ENCODE measurements around the gene FAM53C.
"Not testable (repeated sequence)": the region's sequence is repeated elsewhere in the genome, so short reads cannot be mapped to it uniquely, and the experiment has no call there.

Gene FAM53C

GRCh38 chr5:138351517-138351916, 13.5 kb downstream of the FAM53C start:
- DNase-seq (ENCODE audit: low read depth): no peak

DNA sequence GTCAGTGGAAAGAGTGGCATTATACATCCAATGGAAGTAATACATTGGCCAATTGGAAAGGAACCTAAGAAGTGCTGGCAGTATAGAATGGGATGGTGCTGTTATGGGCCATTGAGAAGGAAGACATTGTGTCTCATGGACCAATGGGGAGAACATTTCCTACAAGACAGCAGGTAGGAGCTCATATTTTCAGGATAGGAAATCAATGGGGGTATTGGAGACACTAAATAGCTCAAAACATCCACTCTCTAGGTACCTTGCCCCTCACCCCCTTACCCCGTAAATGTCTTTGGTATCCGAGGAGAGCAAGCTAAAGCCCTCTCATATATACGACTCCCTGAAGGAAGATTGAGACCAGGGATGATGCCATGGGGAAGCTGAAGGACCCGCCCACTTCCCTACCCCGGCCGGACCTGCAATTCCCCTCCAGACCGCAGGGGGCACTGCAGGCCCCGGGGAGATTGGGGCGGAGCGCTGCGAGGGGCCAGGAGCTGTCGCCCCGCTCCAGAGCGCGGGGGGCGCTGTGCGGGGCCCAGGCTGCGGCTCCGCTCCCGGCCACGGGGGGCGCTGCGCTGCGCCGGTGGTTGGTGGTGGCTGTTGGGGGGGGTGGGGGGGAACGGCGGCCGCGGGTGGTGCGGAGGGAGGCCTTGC, 14.1 kb downstream of the FAM53C start, which contains the start of gene KDM3B:
Gene KDM3B, plus strand, starts transcription at position 615 of the 651 bp plus-strand sequence. CDS start 111 bp downstream, outside the sequence.
- DNase-seq (ENCODE audit: low read depth): peak; percentile 86

DNA sequence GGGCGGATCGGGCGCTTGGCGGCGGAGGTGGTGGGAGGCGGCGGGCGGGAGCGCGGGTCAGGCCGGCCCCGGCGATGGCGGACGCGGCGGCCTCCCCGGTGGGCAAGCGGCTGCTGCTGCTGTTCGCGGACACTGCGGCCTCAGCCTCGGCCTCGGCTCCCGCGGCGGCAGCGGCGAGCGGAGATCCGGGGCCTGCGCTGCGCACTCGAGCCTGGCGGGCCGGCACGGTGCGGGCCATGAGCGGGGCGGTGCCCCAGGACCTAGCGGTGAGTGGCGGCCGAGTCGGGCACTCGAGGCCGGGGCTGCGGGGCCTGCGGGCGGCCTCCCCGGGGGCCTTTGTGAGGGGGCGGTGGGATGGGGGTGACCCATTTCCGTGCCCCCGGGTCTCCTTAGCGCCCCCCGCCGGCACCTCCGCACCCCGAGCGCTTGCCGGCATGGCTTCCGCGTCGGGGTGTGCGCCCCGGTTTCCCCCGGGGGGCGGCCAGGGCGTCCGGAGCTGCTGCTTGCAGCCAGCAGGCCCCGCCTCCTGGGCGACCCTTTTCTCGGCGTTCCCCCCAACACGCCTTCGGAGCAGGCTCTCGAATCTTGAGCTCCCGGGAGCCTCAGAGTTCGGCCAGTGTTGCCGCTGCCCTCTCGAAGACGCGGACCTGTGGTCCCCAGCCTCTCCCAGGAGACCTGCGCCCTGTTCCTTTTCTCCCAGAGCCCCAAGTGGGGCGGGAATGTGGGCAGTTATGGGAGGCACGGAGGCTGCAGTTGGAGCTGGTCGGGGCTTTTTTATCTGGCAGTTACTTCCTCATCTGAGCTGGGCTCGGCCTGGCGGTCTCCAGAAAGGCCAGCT, 14.9 kb downstream of the FAM53C start:
- peak; percentile 59 for DNase-seq (ENCODE audit: low read depth)

DNA sequence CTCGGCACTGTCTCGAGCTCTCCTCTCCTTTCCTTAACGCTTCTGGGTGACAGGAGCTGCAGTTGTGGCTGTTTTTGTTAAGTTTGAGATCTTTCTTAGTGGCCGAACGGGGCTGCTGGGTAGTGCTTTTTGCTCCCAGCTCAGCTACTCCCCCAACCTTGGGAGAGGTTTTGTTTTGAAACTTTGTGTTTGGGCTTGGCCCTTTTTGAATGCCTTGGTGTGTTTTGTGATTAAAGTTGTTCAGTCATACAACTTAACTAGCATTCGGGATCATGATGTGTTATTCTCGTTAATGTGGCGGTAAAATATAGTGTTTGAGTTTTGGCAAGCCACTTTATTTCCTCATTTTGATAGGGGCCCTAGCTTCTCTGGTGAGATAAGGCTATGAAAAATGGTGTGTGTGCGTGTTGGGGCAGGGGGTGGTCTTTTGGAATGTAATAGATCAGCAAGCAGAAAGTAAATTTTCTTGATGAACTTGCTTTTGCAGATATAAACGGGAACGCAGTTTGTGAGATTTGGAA, 15.6 kb downstream of the FAM53C start:
- no peak for DNase-seq (ENCODE audit: low read depth)

DNA sequence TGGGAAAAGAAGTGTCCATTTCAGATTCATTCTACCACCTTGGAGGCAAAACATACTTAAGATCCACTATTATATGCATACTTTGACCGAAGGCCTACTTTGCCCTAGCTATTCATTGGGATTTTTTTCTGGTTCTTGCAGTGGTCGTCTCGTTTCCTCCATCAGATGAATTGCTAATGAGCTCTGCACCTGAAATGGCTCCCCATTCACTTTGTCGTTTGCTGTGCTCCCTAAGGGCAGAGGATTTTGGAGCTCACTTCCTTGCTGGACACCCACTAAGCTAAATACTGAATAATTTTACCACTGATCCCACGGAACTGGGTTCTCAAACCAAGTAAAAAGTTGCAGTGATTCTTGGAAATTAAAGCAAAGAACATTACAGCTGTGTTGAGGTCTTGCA, 16.3 kb downstream of the FAM53C start:
- no peak for DNase-seq (ENCODE audit: low read depth)

- DNase-seq (ENCODE audit: low read depth): peak; percentile 23
Measured at GRCh38 chr5:138354926-138355378, 16.9 kb downstream of the FAM53C start.

DNA sequence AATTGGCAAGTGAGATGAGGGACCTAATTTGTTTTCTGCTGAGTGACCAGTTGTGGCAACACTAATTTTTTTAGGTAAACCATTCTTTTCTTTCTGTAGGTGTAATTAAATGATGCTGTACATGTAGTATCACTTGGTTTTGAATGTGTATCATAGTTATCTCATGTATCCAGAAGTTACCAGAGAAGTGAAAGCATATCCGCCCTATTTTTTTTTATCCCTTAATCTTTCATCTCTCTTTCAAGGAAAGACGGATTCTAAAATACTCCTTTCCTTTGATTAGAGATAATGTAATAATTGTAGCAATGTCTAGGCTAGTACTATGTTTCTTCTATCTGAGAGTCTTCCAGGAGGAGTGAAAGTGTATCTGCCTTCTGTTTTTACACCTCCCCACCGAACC, 21.6 kb downstream of the FAM53C start:
- no peak for DNase-seq (ENCODE audit: low read depth)

DNA sequence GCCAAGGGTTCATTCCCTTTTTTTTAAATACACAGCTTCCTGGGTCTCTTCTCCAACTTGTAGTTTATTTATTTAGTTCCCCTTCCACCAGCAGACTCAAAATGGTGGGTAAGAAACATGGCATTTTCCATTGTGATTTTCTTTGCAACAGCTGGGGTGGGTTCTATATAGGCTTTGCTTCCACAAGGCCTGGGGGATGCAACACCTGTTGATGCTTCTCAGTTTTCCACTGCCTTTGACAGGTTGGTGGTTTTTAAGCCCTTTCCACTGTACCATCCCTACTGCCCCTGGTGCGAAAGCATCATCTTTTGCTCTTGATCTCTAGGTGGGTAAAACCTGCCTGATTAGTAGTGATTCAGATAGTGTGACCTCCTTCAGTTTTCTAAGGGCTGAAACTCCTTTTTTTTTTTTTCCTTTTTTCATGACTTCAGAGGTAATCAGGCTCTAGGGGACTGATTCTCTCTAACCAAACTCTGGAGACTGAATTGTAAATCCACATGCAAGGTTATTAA, 22.9 kb downstream of the FAM53C start:
- no peak for DNase-seq (ENCODE audit: low read depth)

DNA sequence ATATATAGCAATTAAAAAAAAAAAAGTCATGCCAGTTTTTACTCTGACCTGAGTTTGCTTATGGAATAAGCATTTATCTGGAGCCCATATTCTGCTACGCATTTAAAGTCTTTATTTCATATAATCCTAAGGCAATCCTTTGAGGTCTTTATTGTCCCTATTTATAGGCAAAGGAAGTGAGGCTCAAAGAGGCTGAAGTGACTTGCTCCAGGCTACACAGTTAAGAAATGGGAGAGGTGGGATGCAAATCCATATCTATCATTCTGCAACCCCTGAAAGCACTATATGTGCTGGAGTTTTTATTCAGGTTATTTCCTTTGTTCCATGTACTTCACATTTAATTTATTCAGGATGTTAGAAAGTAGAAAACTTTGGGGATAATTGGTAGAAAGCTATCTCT, 26.5 kb downstream of the FAM53C start:
- DNase-seq (ENCODE audit: low read depth): no peak

DNA sequence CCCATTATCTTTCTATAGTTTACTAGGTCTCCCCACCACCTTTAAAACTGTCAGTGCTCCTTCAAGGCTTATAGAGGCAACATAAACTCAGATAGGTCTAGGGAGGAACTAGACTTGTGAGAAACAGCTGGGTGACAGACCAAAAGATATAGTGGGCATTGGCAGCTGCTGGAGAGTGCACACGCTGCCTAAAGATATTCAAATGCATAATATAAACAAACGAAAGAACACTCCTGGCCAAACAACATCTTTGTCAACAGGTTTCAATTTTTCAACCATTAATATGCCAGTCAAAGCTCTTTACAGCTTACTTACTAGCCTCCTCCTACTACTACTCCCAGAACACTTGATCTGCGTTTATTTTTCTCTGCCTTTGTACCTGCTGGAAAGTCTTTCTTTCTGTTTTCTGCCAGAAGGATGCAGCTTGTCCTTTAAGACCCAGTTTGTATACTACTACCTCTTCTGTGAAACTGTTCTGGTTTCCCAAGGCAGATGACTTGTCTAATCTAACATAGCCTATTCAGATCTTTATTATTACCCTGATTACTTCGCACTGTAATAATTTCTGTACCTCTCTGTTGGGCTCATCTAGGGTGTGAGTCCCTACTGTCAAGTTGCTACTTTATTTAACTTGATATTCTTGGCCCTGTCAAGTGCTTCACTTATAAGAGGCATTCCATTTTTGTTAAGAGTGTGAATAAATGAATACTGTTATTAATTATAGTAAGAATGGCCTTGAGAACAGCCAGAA, 28.7 kb downstream of the FAM53C start:
- DNase-seq (ENCODE audit: low read depth): no peak

GRCh38 chr5:138369261-138369660, 31.2 kb downstream of the FAM53C start:
- no peak for DNase-seq (ENCODE audit: low read depth)

DNA sequence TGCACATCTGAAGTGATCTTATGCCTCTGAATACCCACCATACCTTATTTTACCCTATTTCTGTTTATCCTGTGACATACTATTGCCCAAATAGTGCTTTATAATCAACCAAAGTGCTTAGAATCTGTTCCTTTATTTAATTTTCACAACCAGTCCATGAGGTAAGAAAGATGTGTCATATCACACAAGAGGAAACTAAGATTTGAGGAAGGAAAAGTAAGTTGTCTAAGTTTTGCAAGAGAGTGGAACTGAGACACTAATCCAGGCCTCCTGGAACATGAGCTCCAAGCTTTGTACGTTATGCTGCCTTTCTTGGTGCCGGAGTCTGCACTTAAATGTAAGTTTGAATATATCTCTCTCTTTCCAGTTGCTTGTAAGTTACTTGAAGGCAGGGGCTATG, 31.6 kb downstream of the FAM53C start:
- no peak for DNase-seq (ENCODE audit: low read depth)

DNA sequence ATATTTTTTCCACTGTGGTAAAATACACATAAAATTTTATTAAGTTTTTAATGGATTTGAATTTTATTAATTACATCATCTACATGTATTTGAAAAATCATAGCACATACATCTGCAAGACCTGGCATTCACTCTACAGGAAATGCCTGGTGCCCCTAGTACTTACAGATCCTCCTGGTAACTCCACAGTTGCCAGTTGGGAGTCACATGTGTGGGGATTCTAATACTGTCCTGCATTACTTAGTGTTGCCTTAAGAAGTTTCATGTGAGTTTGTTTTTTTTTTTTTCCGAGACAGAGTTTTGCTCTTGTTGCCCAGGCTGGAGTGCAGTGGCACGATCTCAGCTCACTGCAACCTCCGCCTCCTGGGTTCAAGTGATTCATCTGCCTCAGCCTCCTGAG, 32.5 kb downstream of the FAM53C start:
- no peak for DNase-seq (ENCODE audit: low read depth)

DNA sequence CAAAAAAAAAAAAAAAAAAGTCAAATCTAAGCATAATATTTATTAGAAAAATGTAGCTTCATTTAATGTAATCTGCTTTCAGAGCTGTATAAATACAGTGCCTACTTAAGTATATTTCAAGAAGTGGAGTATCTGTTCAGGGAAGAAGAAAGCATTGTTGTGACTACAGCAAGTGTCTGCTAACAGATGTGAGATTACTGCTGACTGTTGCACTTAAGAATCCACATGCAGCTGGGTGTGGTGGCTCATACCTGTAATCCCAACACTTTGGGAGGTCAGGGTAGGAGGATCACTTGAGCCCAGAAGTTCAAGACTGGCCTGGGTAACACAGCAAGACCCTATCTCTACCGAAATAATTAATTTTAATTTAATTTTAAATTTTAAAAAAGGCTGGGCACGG, 33.4 kb downstream of the FAM53C start:
- DNase-seq (ENCODE audit: low read depth): no peak

DNA sequence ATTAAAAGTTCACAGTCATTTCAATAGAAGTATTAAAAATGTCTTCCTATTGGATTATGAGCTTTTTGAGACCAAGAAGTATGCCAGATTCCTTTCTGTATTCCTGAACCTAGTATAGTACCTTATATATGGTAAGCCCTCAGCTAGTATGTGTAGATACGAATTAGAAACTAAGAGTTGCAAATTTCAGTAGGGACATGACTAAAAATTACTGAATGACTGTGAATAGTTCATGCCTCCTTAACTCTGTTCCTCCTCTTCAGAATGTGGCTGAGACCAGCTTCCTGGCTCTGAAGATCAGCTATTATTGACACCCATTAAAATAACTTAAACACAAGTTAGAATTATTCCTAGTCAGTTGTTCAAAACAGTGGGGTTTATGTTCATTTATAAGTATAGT, 34.2 kb downstream of the FAM53C start:
- no peak for DNase-seq (ENCODE audit: low read depth)

GRCh38 chr5:138372653-138373052, 34.6 kb downstream of the FAM53C start:
- DNase-seq (ENCODE audit: low read depth): no peak

DNA sequence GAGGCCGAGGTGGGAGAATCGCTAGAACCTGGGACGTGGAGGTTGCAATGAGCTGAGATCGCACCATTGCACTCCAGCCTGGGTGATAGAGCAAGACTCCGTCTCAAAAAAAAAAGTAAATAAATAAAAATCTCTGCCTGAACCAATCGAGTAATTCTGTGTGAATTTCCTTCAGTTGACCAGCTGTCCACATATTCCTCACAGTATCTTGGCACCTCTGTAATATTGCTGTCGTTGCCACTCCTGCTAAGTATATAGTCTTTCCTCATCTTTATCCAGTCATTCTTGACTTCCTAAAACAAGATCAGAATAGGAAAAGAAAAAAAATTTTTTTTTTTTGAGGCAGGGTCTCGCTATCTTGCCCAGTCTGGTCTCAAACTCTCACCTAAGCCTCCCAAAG, 44.3 kb downstream of the FAM53C start:
- DNase-seq (ENCODE audit: low read depth): no peak

DNA sequence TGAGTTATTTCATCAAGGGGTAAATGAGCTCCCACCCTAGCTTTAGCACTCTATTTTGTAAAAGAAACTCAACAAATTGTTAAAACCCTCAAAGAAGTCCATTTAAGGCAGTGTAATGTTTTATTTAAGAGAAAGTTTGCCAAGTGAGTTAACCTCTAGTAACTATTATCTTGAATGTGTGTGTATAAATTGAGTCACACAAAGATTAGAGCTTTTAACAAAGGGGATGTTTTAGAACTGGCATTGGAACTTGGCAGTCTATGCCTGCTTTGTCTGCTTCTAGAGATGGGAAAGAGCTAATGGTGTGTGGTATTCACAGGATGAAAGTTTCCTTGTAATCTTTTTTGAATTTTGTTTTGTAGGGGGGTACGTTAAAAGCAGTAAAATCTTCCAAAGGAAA, 47.6 kb downstream of the FAM53C start:
- DNase-seq (ENCODE audit: low read depth): no peak

DNA sequence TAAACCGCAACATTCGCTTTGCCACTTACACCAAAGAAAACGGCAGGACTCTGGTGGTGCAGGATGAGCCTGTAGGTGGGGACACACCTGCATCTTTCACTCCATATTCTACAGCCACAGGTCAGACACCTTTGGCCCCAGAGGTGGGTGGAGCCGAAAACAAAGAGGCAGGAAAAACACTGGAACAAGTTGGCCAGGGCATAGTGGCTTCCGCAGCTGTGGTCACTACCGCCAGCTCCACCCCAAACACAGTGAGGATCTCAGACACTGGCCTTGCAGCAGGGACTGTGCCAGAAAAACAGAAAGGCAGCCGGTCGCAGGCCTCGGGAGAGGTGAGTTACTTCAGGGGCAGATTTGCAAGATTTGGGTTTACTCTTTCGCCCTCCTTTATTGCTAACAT, 48.2 kb downstream of the FAM53C start:
- DNase-seq (ENCODE audit: low read depth): no peak

DNA sequence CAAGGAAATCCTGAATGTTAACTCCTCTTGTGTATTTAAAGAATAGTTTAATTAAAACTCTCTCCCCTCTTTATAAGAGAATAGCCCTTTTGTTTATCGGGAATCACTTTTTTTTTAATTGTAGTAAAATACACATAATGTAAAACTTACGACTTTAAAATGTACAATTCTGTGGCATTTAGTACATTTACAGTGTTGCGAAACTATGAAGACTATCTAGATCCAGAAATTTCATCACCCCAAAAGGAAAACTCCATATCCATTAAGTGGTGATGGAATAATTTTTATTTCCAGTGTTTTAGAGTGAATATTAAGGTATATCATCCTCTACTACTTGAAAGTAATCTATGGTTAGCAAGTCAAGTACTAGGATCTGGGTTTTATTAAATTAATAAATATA, 51.3 kb downstream of the FAM53C start:
- no peak for DNase-seq (ENCODE audit: low read depth)

GRCh38 chr5:138389911-138390310, 51.8 kb downstream of the FAM53C start:
- DNase-seq (ENCODE audit: low read depth): not testable (repeated sequence)

- no peak for DNase-seq (ENCODE audit: low read depth)
Measured at GRCh38 chr5:138391859-138392386, 53.9 kb downstream of the FAM53C start.
